Measurements from ENCODE around the gene C16orf87.
"Not testable (repeated sequence)": the region's sequence is repeated elsewhere in the genome, so short reads cannot be mapped to it uniquely, and the experiment has no call there.

GRCh38 chr16:46867486-46867885 is 36.5 kb upstream of the C16orf87 start:
- TF ChIP-seq MAX (IDR thresholded peaks at IDR 0.05); CTCF (IDR thresholded peaks at IDR 0.05; ENCODE audit: low read depth, low read length, missing input control); REST (IDR thresholded peaks at IDR 0.05); YY1 (IDR thresholded peaks at IDR 0.05); JUND (IDR thresholded peaks at IDR 0.05); TAF1 (conservative IDR thresholded peaks at IDR 0.05); RAD21 (IDR thresholded peaks at IDR 0.05); FOXA1 (IDR thresholded peaks at IDR 0.05): not testable (repeated sequence)
